ES-I3 (cell line): Measurements from ENCODE around the gene DNAH3.
"Not testable (repeated sequence)": the region's sequence is repeated elsewhere in the genome, so short reads cannot be mapped to it uniquely, and the experiment has no call there.

Experiments
- H3K36me3 ChIP-seq: 2 replicates; pipeline ENCODE4 v1.6.1; 2013; ENCODE audit warnings: mild to moderate bottlenecking, low read length, control low read depth, moderate library complexity; ENCODE audit not compliant: insufficient read depth
- H3K4me1 ChIP-seq: 2 replicates; pipeline ENCODE4 v1.6.1; 2013; ENCODE audit warnings: mild to moderate bottlenecking, control low read depth, low read length; ENCODE audit not compliant: insufficient read depth
- H3K9ac ChIP-seq: 2 replicates; pipeline ENCODE4 v1.6.1; 2013; ENCODE audit warnings: low read depth, mild to moderate bottlenecking, low read length, moderate library complexity
- H3K9me3 ChIP-seq: 2 replicates; pipeline ENCODE4 v1.6.1; 2013; ENCODE audit warnings: mild to moderate bottlenecking, low read length, moderate library complexity; ENCODE audit not compliant: control insufficient read depth, insufficient read depth

DNAH3 gene

GRCh38 chr16:21125191-21125590 is 25.5 kb downstream of the DNAH3 start:
- no peaks in the 10 kb centered on the region for H3K36me3 ChIP-seq
- H3K4me1 ChIP-seq: 0 out of 2 replicates have a peak, but pooled peaks cover 10% of the 10 kb centered on the region
- H3K9me3 ChIP-seq: no peaks in the 10 kb centered on the region
- no peak overlapping the region for H3K9ac ChIP-seq

DNA sequence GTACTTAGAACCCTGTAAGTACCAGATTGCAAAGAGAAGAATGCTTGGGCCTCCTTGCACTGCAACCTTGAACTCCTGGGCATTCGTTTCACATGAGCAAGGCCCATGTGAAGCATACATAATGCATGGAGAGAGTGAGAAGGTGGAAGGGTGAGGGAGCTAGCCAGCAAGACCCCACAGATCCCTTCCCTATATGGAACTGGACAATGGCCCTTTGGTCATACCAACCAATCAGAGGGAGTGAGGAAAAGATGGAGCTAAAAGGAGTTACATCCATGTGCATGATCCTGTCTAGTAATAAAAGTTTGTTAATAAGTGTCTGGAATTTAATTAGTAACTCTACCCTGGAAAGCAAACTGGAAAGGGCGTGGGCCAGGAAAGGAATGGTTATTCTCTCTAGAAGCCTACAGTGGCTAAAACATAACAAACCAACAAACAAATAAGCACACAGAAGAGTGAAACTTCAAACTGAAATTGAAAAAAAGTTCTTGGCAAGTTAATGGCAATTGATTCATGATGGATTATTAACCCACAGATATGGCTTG is 29.6 kb downstream of the DNAH3 start:
- no peak overlapping the region for H3K9ac ChIP-seq
- 0 out of 2 replicates have a peak, but pooled peaks cover under 1% of the 10 kb centered on the region for H3K4me1 ChIP-seq
- no peaks in the 10 kb centered on the region for H3K9me3 ChIP-seq
- H3K36me3 ChIP-seq: no peaks in the 10 kb centered on the region

- H3K9ac ChIP-seq: no peak overlapping the region
- no peaks in the 10 kb centered on the region for H3K9me3 ChIP-seq
- no peaks in the 10 kb centered on the region for H3K36me3 ChIP-seq
- H3K4me1 ChIP-seq: no peaks in the 10 kb centered on the region
Measured at GRCh38 chr16:21117567-21117966, 33.1 kb downstream of the DNAH3 start.

GRCh38 chr16:21116148-21116693 is 34.4 kb downstream of the DNAH3 start:
- no peaks in the 10 kb centered on the region for H3K9me3 ChIP-seq
- no peaks in the 10 kb centered on the region for H3K36me3 ChIP-seq
- H3K4me1 ChIP-seq: no peaks in the 10 kb centered on the region
- H3K9ac ChIP-seq: no peak overlapping the region

- H3K4me1 ChIP-seq, H3K9ac ChIP-seq, H3K9me3 ChIP-seq, H3K36me3 ChIP-seq: not testable (repeated sequence)
Measured at GRCh38 chr16:21115551-21115950, 35.1 kb downstream of the DNAH3 start.

GRCh38 chr16:21103941-21104860 is 46.4 kb downstream of the DNAH3 start:
- no peaks in the 10 kb centered on the region for H3K36me3 ChIP-seq
- peaks cover 10% of the 10 kb centered on the region; the same call in 1 of the 2 replicates for H3K4me1 ChIP-seq
- no peaks in the 10 kb centered on the region for H3K9me3 ChIP-seq
- no peak overlapping the region for H3K9ac ChIP-seq

- Histone ChIP-seq H3K9ac (no peak overlapping the region), H3K4me1 (peaks cover 10% of the 10 kb centered on the region; the same call in 1 of the 2 replicates), H3K9me3 (no peaks in the 10 kb centered on the region), H3K36me3 (no peaks in the 10 kb centered on the region)
Measured at GRCh38 chr16:21101631-21102420, 48.8 kb downstream of the DNAH3 start.

DNA sequence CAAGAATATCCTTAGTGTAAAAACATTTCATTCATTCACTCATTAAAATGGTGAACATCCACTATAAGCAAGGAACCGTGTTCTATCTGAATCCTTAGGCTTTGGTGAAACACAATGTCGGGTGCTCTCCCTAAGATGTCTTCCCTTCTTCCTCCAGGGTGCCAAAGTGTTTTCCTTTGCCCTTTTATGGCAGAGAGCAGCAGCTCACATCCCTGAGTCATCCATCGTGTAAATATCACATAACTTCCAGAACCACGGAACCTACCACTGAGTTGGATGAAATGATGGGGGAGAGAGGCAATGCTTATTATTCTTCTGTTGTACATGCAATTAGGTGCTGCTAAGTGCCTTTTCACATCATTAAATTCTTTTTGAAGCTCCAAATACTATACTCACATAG is 50.2 kb downstream of the DNAH3 start:
- Histone ChIP-seq H3K4me1 (peaks cover 10% of the 10 kb centered on the region; the same call in 1 of the 2 replicates), H3K9me3 (no peaks in the 10 kb centered on the region), H3K36me3 (no peaks in the 10 kb centered on the region), H3K9ac (no peak overlapping the region)

DNA sequence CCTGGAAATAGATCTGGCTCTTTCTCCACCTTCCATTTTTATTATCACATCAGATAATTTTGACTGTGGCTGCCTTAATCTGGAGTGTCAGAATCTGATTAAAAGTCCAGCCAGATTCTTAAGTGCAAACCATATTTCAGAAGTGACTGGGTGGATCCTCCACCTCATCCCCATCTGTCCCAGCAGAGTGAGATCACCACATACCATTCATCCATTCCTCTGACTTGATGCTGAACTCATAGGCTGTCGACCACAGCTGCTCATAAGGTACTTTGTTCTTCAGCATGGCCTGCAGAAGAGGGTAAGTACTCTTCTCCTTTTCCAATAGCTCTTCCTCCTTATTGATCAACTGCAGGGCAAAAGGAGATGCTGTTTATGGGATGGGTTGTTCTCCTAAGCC is 53.5 kb downstream of the DNAH3 start:
- no peaks in the 10 kb centered on the region for H3K36me3 ChIP-seq
- H3K9ac ChIP-seq: no peak overlapping the region
- no peaks in the 10 kb centered on the region for H3K4me1 ChIP-seq
- no peaks in the 10 kb centered on the region; the same call in 1 of the 2 replicates for H3K9me3 ChIP-seq

- H3K4me1 ChIP-seq, H3K36me3 ChIP-seq, H3K9ac ChIP-seq, H3K9me3 ChIP-seq: not testable (repeated sequence)
Measured at GRCh38 chr16:21094719-21095118, 55.9 kb downstream of the DNAH3 start.

DNA sequence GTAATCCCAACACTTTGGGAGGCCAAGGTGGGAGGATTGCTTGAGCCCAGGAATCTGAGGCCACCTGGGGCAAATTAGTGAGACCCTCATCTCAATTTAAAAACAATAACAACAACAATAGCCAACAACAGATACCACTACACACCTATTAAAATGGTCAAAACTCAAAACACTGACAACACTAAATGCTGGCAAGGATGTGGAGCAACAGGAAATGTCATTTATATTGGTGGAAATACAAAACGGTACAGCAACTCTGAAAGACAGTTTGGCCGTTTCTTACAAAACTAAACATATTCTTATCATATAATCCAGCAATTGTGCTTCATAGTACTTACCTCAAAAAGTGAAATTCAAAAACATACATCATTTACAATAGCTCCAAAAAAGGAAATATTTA is 57.7 kb downstream of the DNAH3 start:
- H3K36me3 ChIP-seq: no peaks in the 10 kb centered on the region
- no peak overlapping the region for H3K9ac ChIP-seq
- no peaks in the 10 kb centered on the region; the same call in 1 of the 2 replicates for H3K9me3 ChIP-seq
- no peaks in the 10 kb centered on the region for H3K4me1 ChIP-seq

DNA sequence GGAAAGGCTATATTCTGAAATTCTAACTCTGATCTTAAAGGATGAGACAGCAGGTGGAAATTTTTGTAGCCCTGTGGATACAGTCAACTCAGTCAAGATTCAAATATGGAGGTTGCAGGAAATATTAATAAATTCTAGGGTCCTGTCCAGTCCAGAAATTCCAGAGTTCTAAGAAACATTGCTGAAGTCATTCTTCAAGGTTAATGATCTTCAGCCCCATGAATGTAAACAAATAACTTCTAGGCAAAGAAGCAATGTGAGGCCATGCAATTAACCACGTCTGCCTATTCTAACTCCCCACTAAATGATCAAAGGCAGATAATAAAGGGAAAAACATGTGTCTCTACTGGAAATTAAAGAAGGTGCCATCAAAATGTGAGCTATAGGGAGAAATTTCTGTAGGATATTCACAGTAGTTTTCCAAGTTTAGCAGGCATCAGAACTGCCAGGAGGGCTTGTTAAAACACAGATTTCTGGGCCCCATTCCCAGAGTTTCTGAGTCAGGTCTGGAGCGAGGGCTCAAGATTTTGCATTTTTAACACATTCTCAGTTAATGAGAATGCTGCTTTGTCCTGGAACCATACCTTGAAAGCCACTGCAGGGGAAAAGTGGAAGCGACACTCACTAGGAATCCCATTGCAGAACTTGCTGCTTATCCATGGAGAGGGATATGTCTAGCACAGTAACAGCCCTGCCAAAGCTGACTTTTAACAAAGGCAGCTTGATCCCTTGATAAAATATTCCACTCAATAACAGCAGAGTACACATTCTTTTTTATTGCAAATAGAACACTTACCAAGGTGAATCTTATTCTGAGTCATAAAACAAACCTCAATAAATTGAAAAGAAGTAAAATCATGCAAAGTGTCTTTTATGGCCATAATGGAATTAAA is 61.8 kb downstream of the DNAH3 start:
- no peaks in the 10 kb centered on the region for H3K36me3 ChIP-seq

DNA sequence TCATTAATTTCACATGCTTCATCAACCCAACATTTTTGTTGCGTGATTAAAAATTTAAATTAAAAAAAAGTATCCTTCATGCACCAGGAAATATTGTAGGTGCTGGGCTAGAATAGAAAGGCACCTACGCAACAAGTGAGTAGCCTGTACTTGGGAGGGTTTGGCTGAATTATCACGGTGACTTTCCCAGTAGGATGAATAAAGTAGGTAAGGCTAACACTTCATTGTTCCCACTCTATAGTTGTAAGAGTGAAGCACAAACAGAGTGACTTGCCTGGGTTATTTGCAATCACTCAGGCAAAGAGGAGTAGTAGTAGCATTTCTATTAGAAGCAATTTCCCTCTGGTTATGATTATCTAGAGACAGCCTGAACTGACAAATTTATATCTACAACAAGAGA is 62.5 kb downstream of the DNAH3 start:
- no peak overlapping the region for H3K9ac ChIP-seq
- no peaks in the 10 kb centered on the region for H3K4me1 ChIP-seq
- no peaks in the 10 kb centered on the region for H3K36me3 ChIP-seq
- no peaks in the 10 kb centered on the region; the same call in 1 of the 2 replicates for H3K9me3 ChIP-seq

More for the DNA sequence above, 61.8 kb downstream of the DNAH3 start:
- Histone ChIP-seq H3K4me1 (no peaks in the 10 kb centered on the region), H3K9ac (no peak overlapping the region), H3K9me3 (no peaks in the 10 kb centered on the region; the same call in 1 of the 2 replicates)
